HG02763 (cell line): ENCODE measurements around the gene SPATA13.
A peak's percentile ranks its signal among the peaks of the same experiment; 100 is the strongest.

ENCODE experiments used
- ATAC-seq: cut with Tn5 transposase; IDR thresholded peaks from one replicate; pipeline ENCODE4 v1.9.1; 2021; ENCODE audit warnings: mild to moderate bottlenecking, moderate library complexity; ENCODE audit not compliant: unreplicated experiment

SPATA13 gene

DNA sequence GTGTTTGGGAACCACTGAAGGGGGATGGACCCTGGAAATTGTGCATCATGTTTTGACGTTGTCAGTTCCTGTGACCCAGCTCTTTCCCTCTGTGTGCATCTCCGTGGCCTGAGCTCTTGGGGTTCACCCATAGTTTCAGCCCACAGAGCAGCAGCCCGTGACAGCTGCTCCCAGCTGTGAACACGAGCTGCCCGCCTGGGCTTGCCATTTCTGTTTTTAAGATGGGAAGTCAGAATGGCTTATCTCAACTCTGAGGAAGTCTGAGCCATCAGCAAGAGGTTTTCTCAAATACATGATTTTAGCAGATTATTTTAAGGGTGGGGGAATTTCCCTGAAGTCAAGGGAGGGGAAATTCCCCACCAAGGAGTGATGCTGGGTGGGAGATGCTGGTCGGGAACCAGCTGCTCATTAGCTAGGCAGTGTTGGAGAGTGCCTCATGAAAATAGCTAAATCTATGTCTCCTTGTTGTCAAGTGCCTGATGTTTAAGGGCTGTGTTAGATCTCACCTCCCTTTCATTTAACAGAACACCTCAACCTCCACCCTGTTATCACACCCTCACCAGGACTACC lies 114.0 kb downstream of the SPATA13 start:
- ATAC-seq, result peak; percentile 46

DNA sequence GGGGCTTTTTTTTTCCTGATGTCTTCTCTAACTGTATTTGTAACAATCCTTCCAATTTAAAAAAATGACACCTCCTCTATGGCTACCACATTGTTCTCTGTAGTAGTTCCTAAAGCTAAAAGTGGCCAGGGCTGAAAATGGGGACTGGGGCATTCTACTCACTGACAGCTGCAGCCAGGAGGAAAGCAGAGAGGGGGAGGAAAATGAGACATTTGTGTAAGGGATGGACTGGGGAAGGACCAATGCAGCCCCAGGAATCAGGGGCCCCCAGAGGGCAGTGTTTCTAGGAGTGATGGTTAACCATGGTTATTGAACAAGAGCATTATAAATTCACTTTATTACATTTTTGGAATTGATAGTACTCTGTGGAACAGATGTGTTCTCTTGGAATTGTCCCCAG lies 114.5 kb downstream of the SPATA13 start:
- ATAC-seq, result no peak

DNA sequence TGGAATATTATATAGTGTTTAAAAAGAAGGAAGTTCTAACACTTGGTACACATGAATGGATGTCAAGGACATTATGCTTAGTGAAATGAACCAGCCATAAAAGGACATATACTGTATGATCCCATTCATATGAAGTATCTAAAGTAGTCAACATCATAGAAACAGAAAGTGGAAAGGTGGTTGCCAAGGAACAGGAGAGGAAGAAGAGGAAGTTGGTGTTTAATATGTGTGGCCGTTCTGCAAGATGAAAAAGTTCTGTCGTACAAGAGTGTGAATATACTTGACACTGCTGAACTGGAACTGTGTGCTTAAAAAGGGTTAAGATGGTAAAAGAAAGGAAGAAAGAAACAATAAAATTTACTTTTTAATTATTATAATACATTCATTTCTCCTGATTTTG lies 115.8 kb downstream of the SPATA13 start:
- no peak for ATAC-seq

DNA sequence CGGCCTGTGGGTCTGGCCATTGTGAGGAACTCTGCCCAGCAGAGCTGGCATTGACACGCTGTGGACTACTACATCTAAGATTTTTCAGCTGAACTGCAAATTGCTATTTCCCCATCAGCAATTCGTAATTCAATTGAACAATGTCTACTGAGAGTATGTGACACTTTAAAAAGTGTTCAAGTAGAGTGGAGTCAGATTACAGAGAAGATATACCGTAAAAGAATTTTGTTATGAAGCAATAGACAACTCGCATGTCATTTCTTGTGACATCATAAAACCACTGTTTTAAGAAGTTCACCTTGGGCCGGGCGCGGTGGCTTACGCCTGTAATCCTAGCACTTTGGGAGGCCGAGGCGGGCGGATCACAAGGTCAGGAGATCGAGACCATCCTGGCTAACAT lies 116.3 kb downstream of the SPATA13 start:
- no peak for ATAC-seq

DNA sequence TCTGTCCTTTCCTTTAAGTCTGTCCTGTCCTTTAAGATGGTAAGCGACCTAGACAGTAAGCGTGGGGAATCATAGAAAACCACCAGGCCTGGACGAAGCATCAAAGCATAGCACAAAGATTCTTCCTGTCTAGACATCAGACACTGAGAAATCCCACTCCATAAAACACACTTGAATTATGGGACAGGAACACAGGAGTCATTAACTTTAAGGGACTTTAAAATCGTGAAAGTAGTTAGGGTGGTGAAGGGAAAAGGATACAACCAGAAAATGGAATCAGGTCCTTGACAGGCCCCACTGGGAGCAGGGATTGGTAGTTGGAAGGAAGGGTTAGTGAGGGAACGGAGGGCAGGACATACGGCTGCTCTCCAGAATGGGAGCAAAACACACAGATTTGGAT lies 117.2 kb downstream of the SPATA13 start:
- ATAC-seq, result no peak

DNA sequence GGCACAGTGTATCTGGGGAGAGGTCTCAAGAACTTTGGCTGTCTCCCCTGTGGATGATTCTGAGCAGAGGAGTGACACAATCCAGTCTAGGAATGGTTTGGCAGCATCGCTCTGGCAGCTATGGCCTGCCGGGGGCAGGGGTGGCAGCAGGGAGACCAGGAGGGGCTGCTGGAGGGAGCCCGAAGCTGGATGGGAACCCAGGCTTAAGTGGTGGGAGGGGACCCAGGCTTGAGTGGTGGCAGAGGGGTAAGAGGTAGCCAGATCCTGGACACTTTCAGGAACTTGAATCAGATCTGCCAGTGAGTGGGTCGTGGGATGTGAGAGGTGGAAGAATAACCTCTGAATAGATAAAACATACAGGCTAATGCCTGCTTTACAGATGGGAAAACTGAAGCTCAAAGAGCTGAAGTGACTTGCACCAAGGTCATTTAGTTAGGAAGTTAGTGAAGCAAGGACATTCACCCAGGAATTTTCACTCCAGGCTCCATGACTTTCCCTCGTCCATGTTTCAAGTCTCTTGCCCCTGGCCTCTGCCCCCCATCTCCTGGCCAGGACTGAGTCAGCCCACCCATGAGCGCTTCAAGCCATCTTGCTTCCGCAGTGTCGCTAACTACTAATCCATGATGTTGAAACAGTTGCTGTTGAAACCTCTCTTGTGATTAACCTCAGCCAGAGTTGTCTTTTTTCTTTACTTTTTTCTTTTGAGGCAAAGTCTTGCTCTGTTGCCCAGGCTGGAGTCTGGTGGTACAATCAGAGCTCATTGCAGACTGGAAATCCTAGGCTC lies 119.0 kb downstream of the SPATA13 start:
- no peak for ATAC-seq

DNA sequence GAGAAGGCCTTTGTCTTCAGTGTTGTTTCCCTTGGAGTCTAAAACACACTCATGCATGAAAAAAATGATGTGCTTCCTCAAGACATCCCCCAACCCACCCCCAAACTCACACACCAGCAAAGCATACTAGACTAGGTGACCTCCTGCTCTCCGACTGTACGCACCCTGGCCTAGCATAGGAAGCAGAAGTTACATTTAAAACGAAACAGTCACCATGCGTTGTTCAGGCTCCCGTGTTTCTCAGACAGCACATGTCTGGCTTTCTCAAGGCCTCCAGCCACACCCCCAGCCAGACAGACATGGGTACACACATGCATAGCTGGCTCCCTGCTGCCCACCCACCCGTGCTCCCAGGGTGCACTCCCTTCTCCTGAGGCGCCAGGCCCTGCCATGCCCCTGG lies 120.2 kb downstream of the SPATA13 start:
- ATAC-seq, result peak; percentile 58

DNA sequence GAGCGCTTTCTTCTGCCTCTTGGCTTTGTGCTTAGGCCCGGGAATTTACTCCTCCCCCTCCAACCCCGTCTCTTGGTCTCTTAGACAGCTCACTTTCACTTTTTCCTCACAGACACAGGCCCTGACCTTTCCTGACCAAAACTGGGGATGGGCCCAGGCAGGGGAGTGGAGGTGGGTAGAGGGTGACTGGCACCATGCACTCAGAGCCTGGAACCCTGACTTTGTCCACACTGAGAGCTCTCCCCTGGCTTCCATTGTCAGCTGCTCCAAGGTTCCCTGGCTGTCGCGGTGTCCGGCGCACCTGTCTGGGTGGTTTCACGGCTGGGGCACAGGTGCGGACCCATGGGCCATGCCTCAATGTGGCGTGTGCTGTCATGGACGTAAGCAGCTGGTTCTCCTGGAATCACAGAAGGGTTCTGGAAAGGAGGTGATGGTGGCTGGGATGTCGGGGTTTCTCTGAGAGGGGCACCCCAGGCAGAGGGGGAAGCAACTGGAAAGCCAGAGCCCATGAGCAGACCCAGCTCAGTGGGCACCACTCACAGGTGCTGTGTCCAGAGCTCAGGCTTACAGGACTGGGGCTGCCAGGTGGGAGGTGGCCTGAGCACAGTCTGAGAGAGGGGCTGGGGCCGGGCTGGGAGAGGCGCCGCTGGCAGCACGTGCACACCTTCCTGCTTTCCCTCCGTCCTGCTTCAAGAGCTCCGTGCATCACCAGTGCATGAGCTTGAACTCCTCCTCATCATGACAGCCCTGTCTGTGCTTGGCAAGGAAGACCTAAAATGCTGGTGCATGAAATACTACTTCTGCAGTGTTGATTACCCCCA lies 120.9 kb downstream of the SPATA13 start:
- no peak for ATAC-seq

DNA sequence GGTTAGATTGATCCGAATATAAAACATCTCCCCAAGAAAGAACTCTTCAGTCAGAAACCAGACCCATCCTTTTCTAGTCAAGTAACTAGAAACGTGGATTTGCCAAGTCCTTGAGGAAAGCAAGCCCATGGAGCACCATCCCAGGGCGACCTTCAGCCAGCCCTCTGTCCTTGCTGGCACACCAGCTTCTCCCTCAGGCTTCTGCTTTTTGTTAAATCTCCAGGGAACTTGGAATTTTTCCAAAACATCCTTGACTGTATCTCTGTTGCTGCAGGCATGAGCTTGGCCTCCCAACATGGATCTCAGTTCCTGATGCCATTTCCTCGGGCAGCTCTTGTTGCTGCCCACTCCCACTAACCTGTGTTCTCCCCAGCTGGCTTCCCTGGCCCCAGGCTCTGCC lies 121.7 kb downstream of the SPATA13 start:
- no peak for ATAC-seq

DNA sequence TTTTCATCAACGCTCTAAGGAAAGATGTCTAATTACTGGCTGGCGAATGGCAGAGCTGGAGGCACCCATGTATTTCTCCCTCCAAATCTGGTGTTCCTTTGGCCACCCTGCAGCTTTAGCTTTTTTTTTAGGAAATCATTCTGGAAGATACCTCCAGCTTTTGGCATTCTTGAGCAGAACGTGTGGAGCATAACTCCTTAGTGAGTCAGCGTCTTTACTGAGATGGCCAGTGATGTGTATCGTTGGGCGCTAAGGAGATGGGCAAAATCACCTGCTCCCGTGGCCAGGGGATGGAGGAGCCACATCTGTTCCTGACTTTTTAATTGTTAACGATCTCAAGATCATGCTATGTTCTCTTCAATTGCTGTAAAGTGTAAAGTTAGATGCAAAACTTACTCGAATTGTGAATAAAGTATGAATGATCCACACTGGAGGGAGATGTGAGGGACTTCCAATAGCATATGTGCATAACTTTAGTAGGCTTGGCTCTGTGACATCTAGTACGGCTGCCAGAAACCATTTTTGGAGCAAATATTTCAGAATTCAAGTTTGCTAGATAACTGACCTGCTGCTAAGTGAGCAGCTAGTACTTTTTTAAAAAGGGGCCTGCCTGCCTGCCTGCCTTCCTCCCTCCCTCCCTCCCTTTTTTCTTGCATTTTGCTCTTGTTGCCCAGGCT lies 124.5 kb downstream of the SPATA13 start:
- no peak for ATAC-seq

DNA sequence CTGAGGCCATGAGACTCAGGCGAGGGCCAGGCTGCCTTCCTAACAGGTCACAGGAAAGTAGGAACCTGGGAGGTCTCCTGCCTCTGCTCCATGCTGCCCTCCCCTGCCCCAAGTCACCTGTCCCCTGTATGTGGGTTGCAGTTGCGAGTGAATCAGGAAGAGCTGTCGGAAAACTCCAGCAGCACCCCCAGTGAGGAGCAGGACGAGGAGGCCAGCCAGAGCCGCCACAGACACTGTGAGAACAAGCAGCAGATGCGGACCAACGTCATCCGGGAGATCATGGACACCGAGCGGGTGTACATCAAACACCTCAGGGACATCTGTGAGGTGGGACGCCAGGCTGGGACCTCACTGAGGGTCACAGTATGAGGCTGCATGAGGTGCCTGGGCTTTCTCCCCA lies 126.1 kb downstream of the SPATA13 start:
- ATAC-seq, result no peak

DNA sequence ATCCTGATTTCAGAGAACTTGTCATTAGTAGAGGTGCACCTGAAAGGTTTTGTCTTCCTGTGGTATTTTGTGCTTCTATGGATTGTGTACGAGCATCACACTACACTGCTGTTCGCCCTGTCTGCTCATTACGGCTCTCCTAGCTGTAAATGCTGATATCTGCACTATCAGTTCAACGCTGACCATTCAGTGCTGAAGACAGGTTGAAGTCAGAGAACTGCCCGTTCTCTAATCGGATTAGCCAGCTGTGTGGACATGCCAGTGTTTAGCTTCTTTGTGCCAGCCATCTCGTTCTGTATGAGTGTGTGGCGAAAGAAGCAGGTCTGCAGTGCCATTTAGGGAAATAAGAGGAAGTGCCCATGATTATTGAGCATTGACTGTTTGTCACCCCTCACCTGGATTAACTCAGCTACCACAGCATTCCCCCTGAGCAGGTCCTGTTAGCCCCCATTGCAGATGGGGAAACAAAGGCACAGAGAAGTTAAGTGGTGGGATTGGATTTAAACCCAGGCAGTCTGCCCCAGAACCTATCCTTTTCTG lies 127.3 kb downstream of the SPATA13 start:
- ATAC-seq, result no peak

DNA sequence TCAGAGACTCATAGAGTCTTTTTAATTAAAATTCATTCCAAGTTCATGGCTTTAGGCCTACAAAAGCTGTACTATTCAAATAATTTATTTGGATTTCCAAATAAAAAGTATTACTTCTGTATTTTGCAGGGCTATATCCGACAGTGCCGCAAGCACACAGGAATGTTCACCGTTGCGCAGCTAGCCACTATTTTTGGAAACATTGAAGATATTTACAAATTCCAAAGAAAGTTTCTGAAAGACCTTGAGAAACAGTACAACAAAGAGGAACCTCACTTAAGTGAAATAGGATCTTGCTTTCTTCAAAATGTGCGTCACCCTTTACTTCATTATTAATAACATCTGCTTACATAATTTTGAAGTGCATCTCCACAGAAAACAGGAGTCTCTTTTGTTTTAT lies 128.3 kb downstream of the SPATA13 start:
- ATAC-seq, result no peak

DNA sequence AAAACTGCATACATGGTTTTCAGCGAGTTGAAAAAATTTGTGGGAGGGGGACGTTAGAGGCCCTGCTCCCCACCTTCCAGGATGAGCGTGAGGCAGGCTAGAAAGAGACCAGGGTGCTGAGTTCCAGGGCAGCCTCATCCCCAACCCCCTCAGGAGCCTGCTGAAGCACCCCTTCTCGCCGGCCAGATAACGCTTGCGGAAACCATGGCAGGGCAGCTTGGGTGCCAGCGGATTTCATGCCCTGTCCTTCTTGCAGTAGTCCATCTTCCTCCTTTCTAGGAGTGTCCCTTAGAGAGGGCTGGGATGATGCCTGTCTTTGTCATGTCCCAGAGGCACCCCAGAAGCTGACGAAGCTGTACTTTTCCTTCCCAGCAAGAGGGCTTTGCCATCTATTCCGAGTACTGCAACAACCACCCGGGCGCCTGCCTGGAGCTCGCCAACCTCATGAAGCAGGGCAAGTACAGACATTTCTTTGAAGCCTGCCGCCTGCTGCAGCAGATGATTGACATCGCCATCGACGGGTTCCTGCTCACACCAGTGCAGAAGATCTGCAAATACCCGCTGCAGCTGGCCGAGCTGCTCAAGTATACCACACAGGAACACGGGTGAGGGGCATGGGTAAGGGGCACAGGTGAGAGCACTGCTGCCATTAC lies 129.9 kb downstream of the SPATA13 start:
- ATAC-seq, result no peak

DNA sequence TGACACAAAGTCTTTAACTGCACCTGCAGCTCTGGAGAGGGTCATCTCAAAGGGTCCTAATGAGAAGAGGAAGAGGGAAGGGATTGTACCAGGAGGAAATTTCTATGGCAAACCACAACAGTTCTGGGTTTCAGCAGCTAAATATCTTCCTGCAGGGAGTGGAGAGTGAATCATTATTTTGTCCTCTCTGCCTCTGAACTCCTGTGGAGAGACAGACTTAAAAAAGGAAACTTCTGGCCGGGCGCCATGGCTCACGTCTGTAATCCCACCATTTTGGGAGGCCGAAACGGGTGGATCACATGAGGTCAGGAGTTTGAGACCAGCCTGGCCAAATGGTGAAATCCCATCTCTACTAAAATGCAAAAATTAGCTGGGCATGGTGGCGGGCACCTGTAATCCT lies 132.0 kb downstream of the SPATA13 start:
- ATAC-seq, result no peak

DNA sequence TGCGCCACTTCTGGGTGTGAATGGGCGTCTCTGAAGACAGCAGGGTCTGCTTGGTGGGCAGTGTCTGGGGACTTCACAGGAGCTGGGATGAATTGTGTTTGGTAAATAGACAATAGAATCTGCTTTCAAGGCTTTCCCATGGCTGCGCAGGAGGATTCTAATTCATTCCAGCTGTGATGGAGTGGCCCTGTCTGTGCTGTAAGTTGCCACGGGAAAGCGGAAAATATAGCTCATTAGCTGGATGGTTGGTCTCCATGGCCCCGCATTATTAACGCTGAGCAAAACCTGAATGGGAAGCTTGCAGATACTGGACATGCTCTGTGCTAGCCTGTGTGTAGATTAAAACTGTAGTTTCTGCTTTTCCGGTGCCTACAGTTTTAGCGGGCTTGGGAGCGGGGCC lies 133.2 kb downstream of the SPATA13 start:
- no peak for ATAC-seq

DNA sequence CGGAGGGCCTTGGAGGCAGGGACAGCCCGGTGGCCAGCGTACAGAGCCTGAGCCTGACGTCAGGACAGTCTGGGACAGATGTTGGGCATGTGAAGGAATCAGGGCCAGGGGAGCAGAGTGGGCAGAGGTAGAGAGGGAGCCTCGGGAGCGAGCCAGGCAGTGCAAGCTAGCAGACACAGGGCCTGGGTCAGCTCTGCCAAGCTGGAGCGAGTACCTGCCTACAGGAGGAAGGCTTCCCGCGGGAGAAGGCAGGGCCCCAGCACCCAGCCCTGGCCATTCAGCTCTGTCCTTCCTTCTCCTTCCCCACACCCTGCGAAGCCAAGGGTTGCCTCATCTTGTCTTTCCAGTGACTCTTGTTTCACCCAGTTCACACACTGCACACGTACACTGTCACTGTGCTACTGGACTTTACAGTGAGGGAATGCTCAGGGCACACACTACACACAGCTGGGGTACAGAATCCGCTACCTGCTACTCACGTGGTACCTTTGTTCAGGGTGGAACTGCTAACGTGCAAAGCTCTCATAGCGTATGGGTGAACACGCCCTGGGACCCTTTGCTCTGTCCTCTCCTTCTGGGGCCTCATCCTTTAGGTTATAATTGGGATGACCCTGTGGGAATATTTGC lies 139.1 kb downstream of the SPATA13 start:
- no peak for ATAC-seq

DNA sequence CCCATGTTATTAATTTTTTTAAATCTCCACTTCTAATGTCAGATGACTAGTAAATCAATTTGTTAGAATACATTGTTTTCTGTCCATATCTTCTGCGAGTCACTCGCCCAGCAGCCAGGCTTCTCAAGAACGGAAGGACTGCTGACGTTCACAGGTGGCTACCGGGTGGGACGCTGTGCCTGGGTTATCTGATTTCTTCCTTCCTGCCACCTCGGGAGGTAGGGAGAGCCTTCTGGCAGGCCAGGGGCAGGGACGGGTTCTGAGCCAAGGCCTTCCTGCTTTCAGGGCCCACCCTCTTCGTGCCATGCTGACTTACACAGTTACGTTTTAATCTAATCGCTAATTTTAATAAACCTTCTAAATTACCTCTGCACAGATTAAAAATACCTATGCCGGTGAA lies 140.9 kb downstream of the SPATA13 start:
- ATAC-seq, result no peak

DNA sequence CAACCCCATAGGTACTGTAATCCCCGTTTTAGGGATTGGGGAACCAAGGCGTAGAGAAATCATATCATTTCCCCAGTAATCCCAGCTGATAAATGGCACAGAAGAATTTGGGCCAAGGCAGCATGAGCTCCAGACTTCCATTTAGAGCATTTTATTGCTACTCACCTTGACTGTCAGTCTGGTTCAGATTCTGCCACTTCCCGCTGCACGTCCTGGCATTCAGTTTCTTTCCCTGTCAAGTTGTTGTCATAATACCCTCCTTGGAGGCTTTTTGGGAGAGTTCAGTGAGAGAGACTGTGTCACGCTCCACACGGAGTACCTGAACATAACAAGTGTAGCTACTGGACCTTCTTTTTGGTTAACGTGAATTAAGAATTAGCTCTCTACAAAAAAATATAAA lies 141.4 kb downstream of the SPATA13 start:
- ATAC-seq, result no peak

DNA sequence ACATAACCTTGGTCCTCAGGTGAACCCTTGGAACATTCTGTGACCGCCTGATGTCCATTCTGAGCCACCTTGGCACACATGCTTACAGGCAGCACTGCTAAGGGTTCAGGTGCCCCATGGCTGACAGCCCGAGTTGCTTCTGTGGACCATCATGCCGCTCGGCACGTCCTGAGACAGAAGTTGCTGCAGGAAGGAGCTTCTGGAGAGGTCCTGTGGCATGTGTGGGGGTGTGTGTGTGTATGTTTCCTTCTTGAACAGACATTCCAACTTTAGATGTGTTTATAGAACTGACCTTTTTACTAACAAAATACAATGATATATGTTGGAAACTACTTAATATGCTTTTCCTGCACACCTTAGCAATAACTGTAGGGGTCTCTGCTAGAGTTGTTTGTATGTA lies 144.1 kb downstream of the SPATA13 start:
- ATAC-seq, result no peak
